Calu3 (cell line): ENCODE data around the gene AGT. TPM values are rescaled to one million over a fixed set of nuclear protein-coding genes. Genes with fewer than 3 reads are reported as not detected.
A peak's percentile ranks its signal among the peaks of the same experiment; 100 is the strongest.

Source experiments
- BruUV-seq: library from RNA; stranded (reverse); fragments of 400-500 nt; replicated peaks from 2 replicates; lab custom pipeline; 2021; lab: Mats Ljungman, UMichigan
- CTCF ChIA-PET: fragments of 300-600 bp; sonication (Branson Sonifier 250); formaldehyde crosslinking; loops from one replicate; lab custom pipeline; 2022; ENCODE audit warnings: antibody characterized with exemption; lab: Charles Lee
- DNase-seq: peaks from one replicate; pipeline ENCODE4 v3.0.0; 2022
- H3K27ac Mint-ChIP-seq: one replicate; pipeline ENCODE4 v1.8.0; 2022; ENCODE audit warnings: mixed read lengths; ENCODE audit not compliant: unreplicated experiment
- H3K27me3 Mint-ChIP-seq: one replicate; pipeline ENCODE4 v1.8.0; 2022; ENCODE audit warnings: mixed read lengths; ENCODE audit not compliant: unreplicated experiment
- H3K36me3 Mint-ChIP-seq: one replicate; pipeline ENCODE4 v1.8.0; 2022; ENCODE audit warnings: mild to moderate bottlenecking, moderate library complexity, mixed read lengths; ENCODE audit not compliant: insufficient read depth, unreplicated experiment
- H3K4me1 Mint-ChIP-seq: one replicate; pipeline ENCODE4 v1.8.0; 2022; ENCODE audit warnings: mild to moderate bottlenecking, low read depth, mixed read lengths; ENCODE audit not compliant: unreplicated experiment
- H3K4me3 Mint-ChIP-seq: one replicate; pipeline ENCODE4 v1.8.0; 2022; ENCODE audit warnings: mild to moderate bottlenecking, low read depth, moderate library complexity, mixed read lengths; ENCODE audit not compliant: unreplicated experiment
- H3K9me3 Mint-ChIP-seq: one replicate; pipeline ENCODE4 v1.8.0; 2022; ENCODE audit warnings: low read depth, mixed read lengths; ENCODE audit not compliant: unreplicated experiment
- intact Hi-C: fragments of 100-400 bp; cut with micrococcal nuclease; formaldehyde crosslinking; loops from one replicate; pipeline ENCODE4 v1.10.0; 2022; ENCODE audit not compliant: unreplicated experiment
- total RNA-seq: library from RNA; stranded (reverse); gene quantifications from 2 replicates; pipeline ENCODE4 v1.2.3, GENCODE V29; 2022
- TF ChIP-seq, protein P1 (sequence below): fragments of 200-600 bp; IDR thresholded peaks from one replicate; pipeline ENCODE4 v1.8.0; 2022; ENCODE audit warnings: antibody characterized with exemption; ENCODE audit not compliant: unreplicated experiment

AGT gene
- total RNA-seq, 1 experiment from 2014 or later = 27.5 TPM

DNA sequence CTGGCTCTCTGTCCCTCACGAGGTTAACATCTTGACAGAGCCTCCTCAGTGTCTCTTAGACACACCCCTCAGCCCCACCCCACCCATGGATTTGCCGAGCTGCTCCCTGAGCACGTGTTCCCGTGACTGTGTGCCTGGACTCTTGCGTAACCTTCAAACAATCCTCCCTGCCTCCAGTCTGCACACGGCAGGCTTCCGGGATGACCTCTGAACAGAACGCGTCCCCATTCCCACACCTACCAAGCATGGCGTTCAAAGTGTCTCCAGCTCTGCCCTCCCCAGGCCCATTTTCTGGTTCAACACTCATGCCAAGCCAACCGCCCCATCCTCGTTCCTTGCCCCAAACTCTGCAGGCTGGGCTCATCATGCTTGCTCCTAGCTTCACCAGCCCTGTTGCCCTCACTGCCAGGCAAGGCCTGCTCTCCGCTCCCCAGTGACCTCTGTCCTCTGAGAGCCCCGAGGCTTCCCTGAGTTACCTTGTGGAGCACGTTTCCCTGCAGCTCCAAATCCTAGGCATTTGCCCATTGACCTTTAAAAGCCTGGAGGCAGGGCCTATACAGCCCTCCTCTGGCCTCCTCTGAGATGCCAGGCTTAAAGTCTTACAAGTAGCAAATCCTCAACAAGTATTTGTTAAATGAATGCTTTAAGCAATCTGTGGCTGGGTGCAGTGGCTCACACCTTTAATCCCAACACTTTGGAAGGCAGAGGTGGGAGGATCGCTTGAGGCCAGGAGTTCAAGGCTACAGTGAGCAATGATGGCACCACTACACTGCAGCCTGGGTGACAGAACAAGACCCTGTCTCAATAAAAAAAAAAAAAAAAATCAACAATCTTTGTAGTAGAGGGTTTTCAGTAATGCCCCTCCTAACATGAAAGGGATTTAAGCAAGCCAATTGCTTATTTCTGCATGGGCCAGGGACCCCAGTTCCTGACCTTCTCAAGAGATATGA lies 5.0 kb downstream of the AGT start:
- TF ChIP-seq, protein P1, sequence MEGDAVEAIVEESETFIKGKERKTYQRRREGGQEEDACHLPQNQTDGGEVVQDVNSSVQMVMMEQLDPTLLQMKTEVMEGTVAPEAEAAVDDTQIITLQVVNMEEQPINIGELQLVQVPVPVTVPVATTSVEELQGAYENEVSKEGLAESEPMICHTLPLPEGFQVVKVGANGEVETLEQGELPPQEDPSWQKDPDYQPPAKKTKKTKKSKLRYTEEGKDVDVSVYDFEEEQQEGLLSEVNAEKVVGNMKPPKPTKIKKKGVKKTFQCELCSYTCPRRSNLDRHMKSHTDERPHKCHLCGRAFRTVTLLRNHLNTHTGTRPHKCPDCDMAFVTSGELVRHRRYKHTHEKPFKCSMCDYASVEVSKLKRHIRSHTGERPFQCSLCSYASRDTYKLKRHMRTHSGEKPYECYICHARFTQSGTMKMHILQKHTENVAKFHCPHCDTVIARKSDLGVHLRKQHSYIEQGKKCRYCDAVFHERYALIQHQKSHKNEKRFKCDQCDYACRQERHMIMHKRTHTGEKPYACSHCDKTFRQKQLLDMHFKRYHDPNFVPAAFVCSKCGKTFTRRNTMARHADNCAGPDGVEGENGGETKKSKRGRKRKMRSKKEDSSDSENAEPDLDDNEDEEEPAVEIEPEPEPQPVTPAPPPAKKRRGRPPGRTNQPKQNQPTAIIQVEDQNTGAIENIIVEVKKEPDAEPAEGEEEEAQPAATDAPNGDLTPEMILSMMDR = no peak
- H3K4me1 Mint-ChIP-seq = peaks cover 36% of the 10 kb centered on the region
- CTCF ChIA-PET = interaction anchor here (0.7 kb wide), 1 partner anchor 140 kb away, joined by 3 read pairs; no protein-coding TSS in a partner anchor
- H3K27ac Mint-ChIP-seq = peak overlapping the region; percentile 82
- DNase-seq = peak; percentile 80
- no TSS peak for BruUV-seq
- intact Hi-C loops = no loop called here
- H3K9me3 Mint-ChIP-seq = no peaks in the 10 kb centered on the region
- H3K4me3 Mint-ChIP-seq = peak overlapping the region; percentile 22
- H3K36me3 Mint-ChIP-seq = peaks cover 12% of the 10 kb centered on the region
- no peaks in the 10 kb centered on the region for H3K27me3 Mint-ChIP-seq

DNA sequence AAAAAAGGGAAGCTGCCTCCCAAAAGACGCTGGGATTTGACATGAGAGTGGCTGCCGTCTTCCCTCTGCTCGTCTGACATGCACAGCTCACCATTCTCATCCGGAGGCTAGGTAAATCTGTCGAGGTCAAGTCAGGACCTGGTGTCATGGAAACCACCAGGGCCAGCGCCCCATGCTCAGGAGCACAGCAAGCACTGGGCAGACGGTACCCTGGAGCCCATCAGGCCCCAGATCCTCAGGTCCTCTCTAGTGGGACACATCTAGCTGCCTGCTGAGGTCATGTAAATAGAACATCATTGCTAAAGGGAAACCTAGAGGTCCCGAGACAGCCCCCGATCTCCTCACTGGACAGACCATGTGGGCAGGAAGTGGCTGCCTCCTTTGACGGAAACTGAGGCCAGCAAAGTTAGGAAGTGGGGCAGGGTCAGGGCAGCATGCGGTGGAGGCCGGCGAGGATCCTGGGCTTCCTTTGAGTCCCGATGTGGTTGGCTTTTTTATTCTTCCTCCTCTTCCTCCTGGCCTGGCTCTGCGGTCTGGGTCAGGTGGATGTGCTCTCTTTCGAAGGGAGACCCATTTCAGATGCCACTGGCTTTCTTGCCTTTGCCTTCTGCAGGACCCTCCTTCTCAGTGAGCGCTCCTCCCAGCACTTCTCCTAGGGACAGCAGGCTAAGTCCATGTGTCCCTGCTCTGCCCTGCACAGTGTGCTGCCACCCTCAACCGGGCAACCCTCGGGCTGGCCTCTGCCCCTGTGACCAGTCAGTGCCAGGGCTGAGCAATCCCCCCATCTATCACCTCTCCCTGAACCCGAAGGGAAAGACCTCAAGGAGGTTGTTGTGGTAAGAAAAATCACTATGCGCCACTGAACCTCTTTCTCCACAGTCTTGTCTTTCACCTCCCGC lies 5.9 kb downstream of the AGT start:
- H3K4me3 Mint-ChIP-seq = peak overlapping the region; percentile 22
- DNase-seq = no peak
- H3K9me3 Mint-ChIP-seq = no peaks in the 10 kb centered on the region
- peaks cover 36% of the 10 kb centered on the region for H3K4me1 Mint-ChIP-seq
- intact Hi-C loops = no loop called here
- TF ChIP-seq, protein P1 = no peak
- no peaks in the 10 kb centered on the region for H3K27me3 Mint-ChIP-seq
- H3K36me3 Mint-ChIP-seq = peaks cover 7% of the 10 kb centered on the region
- peak overlapping the region; percentile 82 for H3K27ac Mint-ChIP-seq
- CTCF ChIA-PET = interaction anchor here (0.7 kb wide), 1 partner anchor 139 kb away, joined by 3 read pairs; no protein-coding TSS in a partner anchor
- BruUV-seq = no TSS peak

DNA sequence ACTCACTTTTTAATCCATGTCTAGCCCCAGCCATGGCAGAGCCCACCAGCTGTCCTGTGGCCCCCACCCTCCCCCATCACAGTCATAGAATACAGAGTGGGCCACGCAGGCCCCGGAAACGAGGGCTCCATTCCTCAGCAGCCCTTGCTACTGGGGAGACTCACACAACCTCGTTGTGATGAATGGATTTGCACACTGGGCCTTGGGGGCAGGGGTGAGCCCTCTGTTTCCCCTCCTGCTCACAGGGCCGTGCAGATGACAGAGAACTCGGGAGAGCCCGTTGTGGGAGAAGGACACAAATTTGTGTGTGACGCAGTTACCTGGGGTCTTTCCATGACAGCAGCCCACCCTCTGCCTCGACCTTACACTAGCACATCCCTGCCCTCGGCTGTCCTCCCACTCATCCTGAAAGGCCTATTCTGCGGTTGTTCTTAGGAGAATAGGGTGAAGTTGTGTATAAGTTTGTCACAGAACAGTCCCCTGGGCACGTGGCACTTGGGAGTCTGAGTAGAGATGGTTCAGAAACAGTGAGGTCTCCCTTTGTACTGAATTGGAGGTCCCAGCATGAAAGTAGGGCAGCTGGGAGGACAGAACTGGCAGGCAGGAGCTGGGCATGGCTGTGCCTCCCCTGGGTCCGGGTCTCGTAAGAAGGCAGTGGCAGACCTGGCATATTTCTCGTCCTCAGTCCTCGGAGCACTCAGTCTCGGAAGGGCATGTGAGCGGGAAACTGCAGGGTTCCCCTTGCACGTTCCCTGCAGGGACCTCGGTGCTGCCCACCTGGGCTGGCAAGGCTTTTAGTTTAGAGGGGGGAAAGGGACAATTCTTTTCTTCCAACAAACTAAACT lies 6.8 kb downstream of the AGT start:
- Mint-ChIP-seq H3K27me3 (no peaks in the 10 kb centered on the region), H3K27ac (no peak overlapping the region), H3K4me1 (peaks cover 32% of the 10 kb centered on the region), H3K9me3 (no peaks in the 10 kb centered on the region), H3K4me3 (no peak overlapping the region), H3K36me3 (peaks cover 7% of the 10 kb centered on the region)
- DNase-seq = no peak
- CTCF ChIA-PET = no interaction called here
- no TSS peak for BruUV-seq
- intact Hi-C loops = no loop called here
- TF ChIP-seq, protein P1 = no peak
